H1 (cell line): Measurements from ENCODE around the gene FAM24B.
"Not testable (repeated sequence)": the region's sequence is repeated elsewhere in the genome, so short reads cannot be mapped to it uniquely, and the experiment has no call there.

Source experiments
- CHD2 ChIP-seq: IDR thresholded peaks from 2 replicates; pipeline ENCODE4 v1.6.1; 2012; ENCODE audit warnings: low read length, improper control_type of control experiment
- JUND ChIP-seq: IDR thresholded peaks from 2 replicates; pipeline ENCODE4 v1.6.1; 2011; ENCODE audit warnings: mild to moderate bottlenecking, improper control_type of control experiment, low read length
- POLR2A ChIP-seq, 2 experiments: IDR thresholded peaks; 1 replicate in 1 of 2; 2 replicates in 1 of 2; pipeline ENCODE4 v1.6.1; 2011; ENCODE audit warnings: low read depth in 2 of 2, low read length in 2 of 2, mild to moderate bottlenecking in 2 of 2; ENCODE audit errors: control extremely low read depth in 1 of 2
- POU5F1 ChIP-seq: IDR thresholded peaks from 2 replicates; pipeline ENCODE4 v1.6.1; 2011; ENCODE audit warnings: low read depth, mild to moderate bottlenecking, low read length, moderate library complexity
- SIN3A ChIP-seq, 2 experiments: IDR thresholded peaks in 1 of 2; conservative IDR thresholded peaks in 1 of 2; 2 replicates each; pipeline ENCODE4 v1.6.1; 2011 to 2012; ENCODE audit warnings: low read length in 2 of 2, improper control_type of control experiment in 1 of 2, low read depth in 1 of 2, mild to moderate bottlenecking in 1 of 2
- TAF1 ChIP-seq: IDR thresholded peaks from 2 replicates; pipeline ENCODE4 v1.6.1; 2011; ENCODE audit warnings: mild to moderate bottlenecking, low read depth, low read length
- TAF7 ChIP-seq: optimal IDR thresholded peaks from 2 replicates; pipeline ENCODE3; 2011; ENCODE audit warnings: low read depth, mild to moderate bottlenecking, inconsistent platforms, low read length, moderate library complexity, borderline replicate concordance
- TCF12 ChIP-seq: IDR thresholded peaks from 2 replicates; pipeline ENCODE4 v1.6.1; 2011; ENCODE audit warnings: low read depth, mild to moderate bottlenecking, low read length
- TEAD4 ChIP-seq: IDR thresholded peaks from 2 replicates; pipeline ENCODE4 v1.6.1; 2012; ENCODE audit warnings: low read depth, low read length, inconsistent platforms, mixed read lengths
- ZNF274 ChIP-seq: IDR thresholded peaks from 2 replicates; pipeline ENCODE4 v1.7.0; 2012; ENCODE audit warnings: low read length, borderline replicate concordance; ENCODE audit errors: extremely low read depth
- TF ChIP-seq, protein P1 (sequence below), 3 experiments: IDR thresholded peaks; 1 replicate in 2 of 3; 2 replicates in 1 of 3; pipeline versions ENCODE4 v1.5.1 to v1.6.1; 2011; ENCODE audit warnings: low read length in 3 of 3, mild to moderate bottlenecking in 3 of 3, inconsistent platforms in 2 of 3, low read depth in 1 of 3, moderate library complexity in 1 of 3; ENCODE audit not compliant: insufficient read depth in 1 of 3; ENCODE audit errors: control extremely low read depth in 1 of 3
- TF ChIP-seq, protein P2 (sequence below): IDR thresholded peaks from 2 replicates; pipeline ENCODE4 v1.6.1; 2012; ENCODE audit warnings: low read length, inconsistent platforms

DNA sequence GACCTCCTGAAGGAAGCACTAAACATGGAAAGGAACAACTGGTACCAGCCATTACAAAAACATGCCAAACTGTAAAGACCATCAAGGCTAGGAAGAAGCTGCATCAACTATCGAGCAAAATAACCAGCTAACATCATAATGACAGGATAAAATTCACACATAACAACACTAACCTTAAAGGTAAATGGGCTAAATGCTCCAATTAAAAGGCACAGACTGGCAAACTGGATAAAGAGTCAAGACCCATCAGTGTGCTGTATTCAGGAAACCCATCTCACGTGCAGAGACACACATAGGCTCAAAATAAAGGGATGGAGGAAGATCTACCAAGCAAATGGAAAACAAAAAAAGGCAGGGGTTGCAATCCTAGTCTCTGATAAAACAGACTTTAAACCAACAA lies 10.6 kb downstream of the FAM24B start:
- TF ChIP-seq, protein P1, sequence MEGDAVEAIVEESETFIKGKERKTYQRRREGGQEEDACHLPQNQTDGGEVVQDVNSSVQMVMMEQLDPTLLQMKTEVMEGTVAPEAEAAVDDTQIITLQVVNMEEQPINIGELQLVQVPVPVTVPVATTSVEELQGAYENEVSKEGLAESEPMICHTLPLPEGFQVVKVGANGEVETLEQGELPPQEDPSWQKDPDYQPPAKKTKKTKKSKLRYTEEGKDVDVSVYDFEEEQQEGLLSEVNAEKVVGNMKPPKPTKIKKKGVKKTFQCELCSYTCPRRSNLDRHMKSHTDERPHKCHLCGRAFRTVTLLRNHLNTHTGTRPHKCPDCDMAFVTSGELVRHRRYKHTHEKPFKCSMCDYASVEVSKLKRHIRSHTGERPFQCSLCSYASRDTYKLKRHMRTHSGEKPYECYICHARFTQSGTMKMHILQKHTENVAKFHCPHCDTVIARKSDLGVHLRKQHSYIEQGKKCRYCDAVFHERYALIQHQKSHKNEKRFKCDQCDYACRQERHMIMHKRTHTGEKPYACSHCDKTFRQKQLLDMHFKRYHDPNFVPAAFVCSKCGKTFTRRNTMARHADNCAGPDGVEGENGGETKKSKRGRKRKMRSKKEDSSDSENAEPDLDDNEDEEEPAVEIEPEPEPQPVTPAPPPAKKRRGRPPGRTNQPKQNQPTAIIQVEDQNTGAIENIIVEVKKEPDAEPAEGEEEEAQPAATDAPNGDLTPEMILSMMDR (IDR thresholded peaks at IDR 0.05; ENCODE audit: control extremely low read depth in 1 of 3, insufficient read depth in 1 of 3, low read depth in 1 of 3, low read length in 3 of 3), result not testable (repeated sequence)
- not testable (repeated sequence) for TF ChIP-seq CHD2; TCF12; POLR2A (IDR thresholded peaks at IDR 0.05; ENCODE audit: control extremely low read depth in 1 of 2, low read depth in 2 of 2, low read length in 2 of 2); SIN3A (conservative IDR thresholded peaks at IDR 0.05 in 1 of 2, IDR thresholded peaks at IDR 0.05 in 1 of 2; ENCODE audit: low read depth in 1 of 2, low read length in 2 of 2); TEAD4; ZNF274; POU5F1; TAF1; TAF7; JUND
- TF ChIP-seq, protein P2, sequence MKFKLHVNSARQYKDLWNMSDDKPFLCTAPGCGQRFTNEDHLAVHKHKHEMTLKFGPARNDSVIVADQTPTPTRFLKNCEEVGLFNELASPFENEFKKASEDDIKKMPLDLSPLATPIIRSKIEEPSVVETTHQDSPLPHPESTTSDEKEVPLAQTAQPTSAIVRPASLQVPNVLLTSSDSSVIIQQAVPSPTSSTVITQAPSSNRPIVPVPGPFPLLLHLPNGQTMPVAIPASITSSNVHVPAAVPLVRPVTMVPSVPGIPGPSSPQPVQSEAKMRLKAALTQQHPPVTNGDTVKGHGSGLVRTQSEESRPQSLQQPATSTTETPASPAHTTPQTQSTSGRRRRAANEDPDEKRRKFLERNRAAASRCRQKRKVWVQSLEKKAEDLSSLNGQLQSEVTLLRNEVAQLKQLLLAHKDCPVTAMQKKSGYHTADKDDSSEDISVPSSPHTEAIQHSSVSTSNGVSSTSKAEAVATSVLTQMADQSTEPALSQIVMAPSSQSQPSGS, result not testable (repeated sequence)
